Spleen (tissue), 11 donors: ENCODE data around the gene CMSS1. TPM values are rescaled to one million over a fixed set of nuclear protein-coding genes. Genes with fewer than 3 reads are reported as not detected.

Experiments
- DNase-seq: peaks from one replicate; pipeline ENCODE4 v3.0.0-alpha.2; 2020
- H3K27ac ChIP-seq, 8 donors: fragments of 200-600 bp; sonication (generic) in 7 of 8; 1 replicate in 4 of 8; 2 replicates in 4 of 8; pipeline versions ENCODE4 v1.5.0 to v1.8.0; 2016 to 2021; ENCODE audit warnings: inconsistent platforms in 4 of 8, mild to moderate bottlenecking in 4 of 8, moderate library complexity in 1 of 8
- H3K27me3 ChIP-seq, 7 donors: fragments of 200-600 bp; sonication (generic) in 6 of 7; replicated peaks in 1 of 7; 1 replicate in 4 of 7; 2 replicates in 3 of 7; pipeline versions ENCODE4 v1.5.0 to v1.8.0; 2016 to 2021; ENCODE audit warnings: inconsistent platforms in 3 of 7, mild to moderate bottlenecking in 1 of 7
- H3K36me3 ChIP-seq, 6 donors: fragments of 200-600 bp; sonication (generic) in 5 of 6; 1 replicate in 4 of 6; 2 replicates in 2 of 6; pipeline versions ENCODE4 v1.5.0 to v1.8.0; 2016 to 2021; ENCODE audit warnings: inconsistent platforms in 2 of 6
- H3K4me1 ChIP-seq, 6 donors: fragments of 200-600 bp; sonication (generic) in 5 of 6; 1 replicate in 3 of 6; 2 replicates in 3 of 6; pipeline versions ENCODE4 v1.5.0 to v1.8.0; 2016 to 2021; ENCODE audit warnings: inconsistent platforms in 3 of 6
- H3K4me3 ChIP-seq, 8 donors: fragments of 200-600 bp; sonication (generic) in 7 of 8; 1 replicate in 4 of 8; 2 replicates in 4 of 8; pipeline versions ENCODE4 v1.5.0 to v1.8.0; 2016 to 2021; ENCODE audit warnings: inconsistent platforms in 4 of 8, mild to moderate bottlenecking in 4 of 8, moderate library complexity in 2 of 8
- H3K9me3 ChIP-seq, 8 donors: fragments of 200-600 bp; sonication (generic) in 7 of 8; 1 replicate in 4 of 8; 2 replicates in 4 of 8; pipeline versions ENCODE4 v1.5.0 to v1.8.0; 2016 to 2021; ENCODE audit warnings: inconsistent platforms in 4 of 8
- POLR2A ChIP-seq, 3 donors: fragments of 450-650 bp; IDR thresholded peaks; one replicate each; pipeline ENCODE4 v1.5.1; 2017; ENCODE audit warnings: antibody characterized with exemption in 3 of 3, mild to moderate bottlenecking in 1 of 3
- POLR2AphosphoS5 ChIP-seq, 3 donors: sonication (generic); formaldehyde crosslinking; IDR thresholded peaks; one replicate each; pipeline ENCODE4 v1.5.1; 2017; ENCODE audit warnings: antibody characterized with exemption in 3 of 3
- WGBS, 5 donors: extraction: QIAGEN DNeasy Blood & Tissue Kit in 3 of 5; methylation state at CpG; one replicate each; pipeline versions ENCODE4 v1.1.5 to v1.1.7; 2013 to 2018; 5-methylcytosine and 5-hydroxymethylcytosine counted together
- intact Hi-C: fragments of 100-400 bp; cut with DNase I; formaldehyde crosslinking; loops from one replicate; pipeline ENCODE4 v1.15.0; 2023; ENCODE audit warnings: low total_unique reads
- polyA plus RNA-seq, 3 donors: library from polyadenylated mRNA; stranded (reverse); fragments of 200-250 nt; gene quantifications; one replicate each; pipeline ENCODE4 v1.2.1, GENCODE V29; 2013
- total RNA-seq, 7 donors: library from RNA; depleted of rRNA in 3 of 7; stranded (reverse); fragments of >200 nt in 3 of 7; fragmentation: NEBNext Ultra II Directional in 4 of 7; extraction: Animal tissue kit (Norgen Biotek cat#: 25700) in 4 of 7; gene quantifications; one replicate each; pipeline versions ENCODE4 v1.1.0 to v1.2.1, GENCODE V29; 2016 to 2021
- TF ChIP-seq, protein P1 (sequence below), 11 experiments: fragments of 200-600 bp in 7 of 11; fragments of 450-650 bp in 4 of 11; sonication (generic) in 4 of 11; IDR thresholded peaks in 8 of 11; conservative IDR thresholded peaks in 3 of 11; 1 replicate in 7 of 11; 2 replicates in 4 of 11; pipeline versions ENCODE4 v1.4.0 to v1.8.0; 2016 to 2021; ENCODE audit warnings: antibody characterized with exemption in 11 of 11, inconsistent platforms in 4 of 11, mild to moderate bottlenecking in 1 of 11
- donor health status: healthy with polysubstance abuse.
- donor health status: DM: no; HTN: no; CAD: no; lungs with moderate emphysema.
- donor health status: DM: no; HTN: no; CAD: no.
- donor health status: Bipolar disorder and iron deficiency.
- donor health status: healthy.
- donor health status: DM: no; HTN: no; CAD: no.
- donor health status: DM: yes; HTN: yes; CAD: no.

Gene CMSS1
- total and polyA plus RNA-seq, 10 donors = 6.9 to 30.1 (median 20.0) TPM

DNA sequence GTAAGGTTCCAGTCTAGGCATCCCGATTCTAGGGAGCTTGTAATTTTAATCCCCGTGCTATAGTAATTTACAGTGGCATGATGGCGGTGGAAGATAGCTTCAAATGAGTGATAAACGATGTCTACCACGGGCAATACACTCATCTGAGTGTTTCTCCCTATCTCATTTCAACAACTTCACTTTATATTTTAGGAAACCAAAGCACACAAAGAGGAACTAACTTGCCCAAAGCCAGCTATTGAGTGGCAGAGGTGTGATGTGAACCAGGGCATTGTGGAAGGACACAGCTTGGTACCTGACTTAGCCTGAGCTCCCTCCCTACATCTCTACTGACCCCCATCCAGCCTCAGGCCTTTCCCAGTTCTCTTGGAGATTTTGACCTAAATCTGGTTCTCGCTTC lies 313.6 kb downstream of the CMSS1 start:
- intact Hi-C loops = no loop called here
- no peaks in the 10 kb centered on the region for H3K27me3 ChIP-seq
- H3K27ac ChIP-seq = no peak overlapping the region
- WGBS, 5 donors = 58 to 75% (median 63%) methylated on average over 6 of the region's 6 CpGs
- DNase-seq = no peak
- TF ChIP-seq POLR2AphosphoS5 (IDR thresholded peaks at IDR 0.05) (no peak), POLR2A (IDR thresholded peaks at IDR 0.05) (no peak)
- TF ChIP-seq, protein P1, sequence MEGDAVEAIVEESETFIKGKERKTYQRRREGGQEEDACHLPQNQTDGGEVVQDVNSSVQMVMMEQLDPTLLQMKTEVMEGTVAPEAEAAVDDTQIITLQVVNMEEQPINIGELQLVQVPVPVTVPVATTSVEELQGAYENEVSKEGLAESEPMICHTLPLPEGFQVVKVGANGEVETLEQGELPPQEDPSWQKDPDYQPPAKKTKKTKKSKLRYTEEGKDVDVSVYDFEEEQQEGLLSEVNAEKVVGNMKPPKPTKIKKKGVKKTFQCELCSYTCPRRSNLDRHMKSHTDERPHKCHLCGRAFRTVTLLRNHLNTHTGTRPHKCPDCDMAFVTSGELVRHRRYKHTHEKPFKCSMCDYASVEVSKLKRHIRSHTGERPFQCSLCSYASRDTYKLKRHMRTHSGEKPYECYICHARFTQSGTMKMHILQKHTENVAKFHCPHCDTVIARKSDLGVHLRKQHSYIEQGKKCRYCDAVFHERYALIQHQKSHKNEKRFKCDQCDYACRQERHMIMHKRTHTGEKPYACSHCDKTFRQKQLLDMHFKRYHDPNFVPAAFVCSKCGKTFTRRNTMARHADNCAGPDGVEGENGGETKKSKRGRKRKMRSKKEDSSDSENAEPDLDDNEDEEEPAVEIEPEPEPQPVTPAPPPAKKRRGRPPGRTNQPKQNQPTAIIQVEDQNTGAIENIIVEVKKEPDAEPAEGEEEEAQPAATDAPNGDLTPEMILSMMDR (IDR thresholded peaks at IDR 0.05 in 8 of 11, conservative IDR thresholded peaks at IDR 0.05 in 3 of 11) = no peak
- H3K9me3 ChIP-seq = no peaks in the 10 kb centered on the region
- H3K4me3 ChIP-seq = no peak overlapping the region
- peaks cover 0 to 16% (median 3%) of the 10 kb centered on the region in 6 donors for H3K4me1 ChIP-seq
- H3K36me3 ChIP-seq = no peaks in the 10 kb centered on the region

GRCh38 chr3:100136921-100137320 lies 319.3 kb downstream of the CMSS1 start:
- H3K9me3 ChIP-seq = peaks cover 0 to 8% (median 0%) of the 10 kb centered on the region in 8 donors
- H3K27ac ChIP-seq = peak overlapping the region in 7 of 8 donors; percentile 23 to 68 (median 61)
- peaks cover 0 to 13% (median 6%) of the 10 kb centered on the region in 6 donors for H3K4me1 ChIP-seq
- DNase-seq = no peak
- H3K27me3 ChIP-seq = no peaks in the 10 kb centered on the region
- no peak overlapping the region for H3K4me3 ChIP-seq
- H3K36me3 ChIP-seq = no peaks in the 10 kb centered on the region
- TF ChIP-seq, protein P1 (IDR thresholded peaks at IDR 0.05 in 8 of 11, conservative IDR thresholded peaks at IDR 0.05 in 3 of 11) = no peak
- TF ChIP-seq POLR2AphosphoS5 (IDR thresholded peaks at IDR 0.05) = no peak
- no peak for TF ChIP-seq POLR2A (IDR thresholded peaks at IDR 0.05)
- intact Hi-C loops = no loop called here
- WGBS, 5 donors = 58 to 71% (median 63%) methylated on average over 1 of the region's 1 CpG

DNA sequence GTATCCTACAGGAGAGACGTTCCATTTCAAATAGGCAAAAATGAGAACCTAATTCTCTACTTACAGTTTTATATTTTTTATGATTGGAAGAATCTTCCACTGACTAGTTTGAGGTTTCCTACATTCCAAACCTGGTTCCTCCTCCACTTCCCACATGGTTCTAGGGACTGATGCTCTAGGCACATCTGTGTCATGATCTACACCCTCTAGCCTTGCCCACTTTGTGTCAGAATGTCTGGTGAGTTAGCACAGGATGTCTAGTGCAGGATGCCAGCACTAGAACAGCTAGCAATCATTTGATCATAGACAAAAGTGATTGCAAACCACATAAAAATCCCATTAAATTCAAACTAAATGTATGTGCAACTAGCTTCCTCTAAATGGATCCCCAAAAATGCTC lies 323.3 kb downstream of the CMSS1 start:
- peaks cover 0 to 12% (median 6%) of the 10 kb centered on the region in 6 donors for H3K4me1 ChIP-seq
- peaks cover 0 to 6% (median 0%) of the 10 kb centered on the region in 6 donors for H3K36me3 ChIP-seq
- peaks cover 5 to 31% (median 16%) of the 10 kb centered on the region in 8 donors for H3K9me3 ChIP-seq
- no peak for DNase-seq
- intact Hi-C loops = no loop called here
- TF ChIP-seq, protein P1 (IDR thresholded peaks at IDR 0.05 in 8 of 11, conservative IDR thresholded peaks at IDR 0.05 in 3 of 11) = no peak
- TF ChIP-seq POLR2A (IDR thresholded peaks at IDR 0.05) (no peak), POLR2AphosphoS5 (IDR thresholded peaks at IDR 0.05) (no peak)
- no peak overlapping the region for H3K4me3 ChIP-seq
- WGBS, 5 donors = 90 to 100% (median 95%) methylated on average over 1 of the region's 1 CpG
- H3K27ac ChIP-seq = no peak overlapping the region
- no peaks in the 10 kb centered on the region for H3K27me3 ChIP-seq

DNA sequence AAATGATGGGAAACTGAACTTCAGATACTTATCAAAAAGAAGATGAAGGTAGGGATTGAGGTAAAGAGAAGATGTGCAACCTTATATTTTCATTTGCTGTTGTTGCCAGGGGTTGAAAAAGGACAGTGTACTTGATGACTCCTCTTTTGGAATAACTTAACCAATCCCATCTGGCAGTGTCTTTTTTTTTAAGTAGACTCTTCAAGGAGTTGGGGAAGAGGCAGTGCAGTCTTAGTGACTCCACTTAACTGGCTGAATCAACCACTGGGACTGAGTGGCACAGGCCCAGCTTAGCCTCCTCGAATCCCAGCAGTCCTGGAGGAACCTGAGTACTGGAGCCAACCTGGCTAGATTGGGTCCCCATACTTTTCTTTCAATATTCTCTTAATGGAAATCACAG lies 323.9 kb downstream of the CMSS1 start:
- Histone ChIP-seq H3K4me3 (no peak overlapping the region), H3K27me3 (no peaks in the 10 kb centered on the region), H3K9me3 (peaks cover 5 to 31% (median 16%) of the 10 kb centered on the region in 8 donors), H3K4me1 (peaks cover 0 to 7% (median 2%) of the 10 kb centered on the region in 6 donors), H3K27ac (no peak overlapping the region), H3K36me3 (peaks cover 0 to 6% (median 0%) of the 10 kb centered on the region in 6 donors)
- no peak for DNase-seq
- intact Hi-C loops = no loop called here
- WGBS, 5 donors = 73 to 91% (median 88%) methylated on average over 1 of the region's 1 CpG
- no peak for TF ChIP-seq POLR2AphosphoS5 (IDR thresholded peaks at IDR 0.05)
- no peak for TF ChIP-seq POLR2A (IDR thresholded peaks at IDR 0.05)
- TF ChIP-seq, protein P1 (IDR thresholded peaks at IDR 0.05 in 8 of 11, conservative IDR thresholded peaks at IDR 0.05 in 3 of 11) = no peak
